Measurements from ENCODE around the gene MYO7A. TPM values are rescaled to one million over a fixed set of nuclear protein-coding genes. Genes with fewer than 3 reads are reported as not detected.

The MYO7A gene
- total and polyA plus RNA-seq, 2 experiments from 2014 or later = 9.8 to 10.1 TPM

GRCh38 chr11:77123591-77123990, 4.5 kb upstream of the MYO7A start:
- TF ChIP-seq EZH2phosphoT487 (IDR thresholded peaks at IDR 0.05; ENCODE audit: low read depth, severe bottlenecking, unreplicated experiment) = no peak
- Histone ChIP-seq H3K4me3 (no peak overlapping the region), H3K9me3 (ENCODE audit: low read depth) (no peaks in the 10 kb centered on the region), H3K27me3 (no peaks in the 10 kb centered on the region), H3K9me2 (replicated peaks; ENCODE audit: insufficient read depth) (no peaks in the 10 kb centered on the region), H3K4me1 (ENCODE audit: insufficient read depth) (peaks cover 9% of the 10 kb centered on the region), H2AFZ (no peak overlapping the region), H3K36me3 (replicated peaks; ENCODE audit: insufficient read depth, low read depth) (no peaks in the 10 kb centered on the region), H3K79me2 (no peaks in the 10 kb centered on the region), H4K20me1 (ENCODE audit: insufficient read depth, poor library complexity, severe bottlenecking) (no peaks in the 10 kb centered on the region), H3K27ac (no peak overlapping the region), H3K4me2 (no peak overlapping the region)
- WGBS (ENCODE audit: low lambda C conversion rate, missing lambda C conversion rate) = 95% methylated on average over 8 of the region's 8 CpGs
- DNase-seq (ENCODE audit: low spot score) = no peak

- no peaks in the 10 kb centered on the region for H3K36me3 ChIP-seq (replicated peaks; ENCODE audit: insufficient read depth, low read depth)
Observed at GRCh38 chr11:77124041-77124440, 4.0 kb upstream of the MYO7A start.

DNA sequence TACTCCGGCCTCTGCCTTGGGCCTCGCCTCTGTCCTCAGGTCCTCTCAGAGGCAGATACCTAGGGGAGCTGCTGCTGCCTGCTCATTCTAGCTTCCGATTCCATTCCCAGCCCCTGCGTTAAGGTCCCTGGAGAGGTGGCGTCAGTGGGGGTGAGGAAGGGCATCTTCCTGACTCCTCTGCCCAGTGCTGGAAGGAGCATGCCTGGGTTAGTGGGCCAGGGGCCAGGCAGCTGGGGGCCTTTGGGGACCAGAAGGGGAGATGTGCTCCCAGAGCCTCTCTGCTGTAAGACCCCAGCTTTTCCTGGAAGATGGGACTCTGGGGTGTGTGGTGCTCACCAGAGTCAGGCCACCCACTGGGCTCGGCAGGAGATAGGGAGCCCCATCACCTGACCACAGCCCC, 3.6 kb upstream of the MYO7A start:
- WGBS (ENCODE audit: low lambda C conversion rate, missing lambda C conversion rate) = 97% methylated on average over 6 of the region's 6 CpGs

More at GRCh38 chr11:77124041-77124440, 4.0 kb upstream of the MYO7A start:
- TF ChIP-seq CTCF (IDR thresholded peaks at IDR 0.05; ENCODE audit: poor library complexity) (no peak), EZH2phosphoT487 (IDR thresholded peaks at IDR 0.05; ENCODE audit: low read depth, severe bottlenecking, unreplicated experiment) (no peak), EZH2 (IDR thresholded peaks at IDR 0.05; ENCODE audit: borderline replicate concordance) (no peak)
- Histone ChIP-seq H3K4me2 (no peak overlapping the region), H4K20me1 (ENCODE audit: insufficient read depth, poor library complexity, severe bottlenecking) (no peaks in the 10 kb centered on the region), H3K27me3 (no peaks in the 10 kb centered on the region), H3K79me2 (no peaks in the 10 kb centered on the region), H3K4me1 (ENCODE audit: insufficient read depth) (peaks cover 9% of the 10 kb centered on the region), H3K4me3 (no peak overlapping the region), H2AFZ (no peak overlapping the region), H3K27ac (no peak overlapping the region), H3K9me3 (ENCODE audit: low read depth) (no peaks in the 10 kb centered on the region), H3K9me2 (replicated peaks; ENCODE audit: insufficient read depth) (no peaks in the 10 kb centered on the region)
- WGBS (ENCODE audit: low lambda C conversion rate, missing lambda C conversion rate) = 88% methylated on average over 8 of the region's 8 CpGs
- DNase-seq (ENCODE audit: low spot score) = no peak

DNA sequence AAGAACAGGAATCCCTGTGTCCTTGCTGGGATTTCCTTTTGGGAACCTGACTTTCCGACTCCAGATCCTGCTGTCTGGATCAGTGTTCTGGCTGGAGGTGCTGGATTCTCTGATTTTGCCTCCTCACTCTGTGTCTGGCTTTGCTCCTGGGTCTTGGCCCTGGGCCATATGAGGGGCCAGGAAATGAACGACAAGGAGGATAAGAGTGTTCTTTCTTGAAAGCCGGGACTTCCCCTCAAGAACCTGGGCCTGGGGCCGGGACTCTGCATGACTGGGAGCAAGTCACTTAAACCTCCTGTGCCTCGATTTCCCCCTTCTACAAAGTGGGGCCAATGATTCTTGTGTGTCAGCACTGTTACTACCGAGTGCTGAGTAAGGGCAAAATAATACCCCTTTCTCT, 2.9 kb upstream of the MYO7A start:
- no peak for TF ChIP-seq EZH2phosphoT487 (IDR thresholded peaks at IDR 0.05; ENCODE audit: low read depth, severe bottlenecking, unreplicated experiment)
- TF ChIP-seq CTCF (IDR thresholded peaks at IDR 0.05; ENCODE audit: poor library complexity) = no peak
- no peak for TF ChIP-seq EZH2 (IDR thresholded peaks at IDR 0.05; ENCODE audit: borderline replicate concordance)
- H3K79me2 ChIP-seq = no peaks in the 10 kb centered on the region
- DNase-seq (ENCODE audit: low spot score) = no peak
- H3K4me1 ChIP-seq (ENCODE audit: insufficient read depth) = peaks cover 9% of the 10 kb centered on the region
- no peak overlapping the region for H3K4me2 ChIP-seq
- no peaks in the 10 kb centered on the region for H3K36me3 ChIP-seq (replicated peaks; ENCODE audit: insufficient read depth, low read depth)
- H4K20me1 ChIP-seq (ENCODE audit: insufficient read depth, poor library complexity, severe bottlenecking) = no peaks in the 10 kb centered on the region
- no peaks in the 10 kb centered on the region for H3K9me3 ChIP-seq (ENCODE audit: low read depth)
- 82% methylated on average over 6 of the region's 6 CpGs for WGBS (ENCODE audit: low lambda C conversion rate, missing lambda C conversion rate)
- H2AFZ ChIP-seq = no peak overlapping the region
- no peak overlapping the region for H3K27ac ChIP-seq
- no peaks in the 10 kb centered on the region for H3K9me2 ChIP-seq (replicated peaks; ENCODE audit: insufficient read depth)
- no peak overlapping the region for H3K4me3 ChIP-seq
- H3K27me3 ChIP-seq = no peaks in the 10 kb centered on the region

More for the DNA sequence above, 3.6 kb upstream of the MYO7A start:
- H3K9me2 ChIP-seq (replicated peaks; ENCODE audit: insufficient read depth) = no peaks in the 10 kb centered on the region
- TF ChIP-seq EZH2 (IDR thresholded peaks at IDR 0.05; ENCODE audit: borderline replicate concordance) (no peak), CTCF (IDR thresholded peaks at IDR 0.05; ENCODE audit: poor library complexity) (no peak), EZH2phosphoT487 (IDR thresholded peaks at IDR 0.05; ENCODE audit: low read depth, severe bottlenecking, unreplicated experiment) (no peak)
- DNase-seq (ENCODE audit: low spot score) = no peak
- H3K27ac ChIP-seq = no peak overlapping the region
- H3K36me3 ChIP-seq (replicated peaks; ENCODE audit: insufficient read depth, low read depth) = no peaks in the 10 kb centered on the region
- no peak overlapping the region for H3K4me2 ChIP-seq
- H4K20me1 ChIP-seq (ENCODE audit: insufficient read depth, poor library complexity, severe bottlenecking) = no peaks in the 10 kb centered on the region
- no peaks in the 10 kb centered on the region for H3K79me2 ChIP-seq
- peaks cover 9% of the 10 kb centered on the region for H3K4me1 ChIP-seq (ENCODE audit: insufficient read depth)
- no peaks in the 10 kb centered on the region for H3K9me3 ChIP-seq (ENCODE audit: low read depth)
- H2AFZ ChIP-seq = no peak overlapping the region
- H3K27me3 ChIP-seq = no peaks in the 10 kb centered on the region
- H3K4me3 ChIP-seq = no peak overlapping the region

All from hepatocyte (in vitro differentiated cells).